Hepatocyte (in vitro differentiated cells): ENCODE measurements around the gene STPG4. TPM values are rescaled to one million over a fixed set of nuclear protein-coding genes. Genes with fewer than 3 reads are reported as not detected.

Source experiments
- DNase-seq: peaks from one replicate; pipeline ENCODE4 v3.0.0-alpha.2; 2016; ENCODE audit warnings: low spot score
- H2AFZ ChIP-seq: fragments of 200-600 bp; sonication (generic); 2 replicates; pipeline ENCODE4 v1.6.0; 2016; ENCODE audit warnings: antibody characterized with exemption, mild to moderate bottlenecking
- H3K27ac ChIP-seq: fragments of 200-600 bp; sonication (generic); 2 replicates; pipeline ENCODE4 v1.5.1; 2016; ENCODE audit warnings: mild to moderate bottlenecking
- H3K27me3 ChIP-seq: fragments of 200-600 bp; sonication (generic); 2 replicates; pipeline ENCODE4 v1.6.1; 2016
- H3K36me3 ChIP-seq: fragments of 200-600 bp; sonication (generic); replicated peaks from 2 replicates; pipeline ENCODE4 v1.5.1; 2016; ENCODE audit warnings: low read depth; ENCODE audit not compliant: insufficient read depth
- H3K4me1 ChIP-seq: fragments of 200-600 bp; sonication (generic); 2 replicates; pipeline ENCODE4 v1.5.1; 2016; ENCODE audit warnings: mild to moderate bottlenecking, moderate library complexity; ENCODE audit not compliant: insufficient read depth
- H3K4me2 ChIP-seq: fragments of 200-600 bp; sonication (generic); 2 replicates; pipeline ENCODE4 v1.6.0; 2016
- H3K4me3 ChIP-seq: fragments of 200-600 bp; sonication (generic); 2 replicates; pipeline ENCODE4 v1.5.1; 2016; ENCODE audit warnings: mild to moderate bottlenecking
- H3K79me2 ChIP-seq: fragments of 200-600 bp; sonication (generic); 2 replicates; pipeline ENCODE4 v1.6.0; 2017; ENCODE audit warnings: mild to moderate bottlenecking
- H3K9me2 ChIP-seq: fragments of 200-600 bp; sonication (generic); replicated peaks from 2 replicates; pipeline ENCODE4 v1.6.0; 2017; ENCODE audit warnings: mild to moderate bottlenecking; ENCODE audit not compliant: insufficient read depth
- H3K9me3 ChIP-seq: fragments of 200-600 bp; sonication (generic); 2 replicates; pipeline ENCODE4 v1.5.1; 2016; ENCODE audit warnings: low read depth, mild to moderate bottlenecking
- H4K20me1 ChIP-seq: fragments of 200-600 bp; sonication (generic); 2 replicates; pipeline ENCODE4 v1.6.0; 2016; ENCODE audit warnings: mild to moderate bottlenecking; ENCODE audit not compliant: insufficient read depth, poor library complexity, severe bottlenecking
- EZH2 ChIP-seq: fragments of 200-600 bp; sonication (generic); IDR thresholded peaks from 2 replicates; pipeline ENCODE4 v1.6.1; 2016; ENCODE audit warnings: antibody characterized with exemption, mild to moderate bottlenecking, borderline replicate concordance
- EZH2phosphoT487 ChIP-seq: fragments of 200-600 bp; sonication (generic); IDR thresholded peaks from one replicate; pipeline ENCODE4 v1.6.1; 2018; ENCODE audit warnings: antibody characterized with exemption, mild to moderate bottlenecking, low read depth, moderate library complexity; ENCODE audit not compliant: unreplicated experiment, severe bottlenecking
- WGBS: methylation state at CpG from one replicate; pipeline ENCODE4 v1.1.6; 2016; ENCODE audit warnings: low lambda C conversion rate; ENCODE audit errors: missing lambda C conversion rate; 5-methylcytosine and 5-hydroxymethylcytosine counted together
- polyA plus RNA-seq: library from polyadenylated mRNA; unstranded; fragments of >200 nt; fragmentation: Nextera tagmentation; extraction: Ambion mirVana; gene quantifications from 2 replicates; pipeline ENCODE4 v1.2.1, GENCODE V29; 2016
- total RNA-seq: library from RNA; depleted of rRNA; stranded (reverse); fragments of >200 nt; gene quantifications from 2 replicates; pipeline ENCODE4 v1.2.3, GENCODE V29; 2014
- TF ChIP-seq, protein P1 (sequence below): fragments of 200-600 bp; sonication (generic); IDR thresholded peaks from 2 replicates; pipeline ENCODE4 v1.5.1; 2016; ENCODE audit warnings: antibody characterized with exemption, mild to moderate bottlenecking; ENCODE audit not compliant: poor library complexity

STPG4 gene
- total and polyA plus RNA-seq, 2 experiments from 2014 or later, result 0.19 TPM; not detected in 1

DNA sequence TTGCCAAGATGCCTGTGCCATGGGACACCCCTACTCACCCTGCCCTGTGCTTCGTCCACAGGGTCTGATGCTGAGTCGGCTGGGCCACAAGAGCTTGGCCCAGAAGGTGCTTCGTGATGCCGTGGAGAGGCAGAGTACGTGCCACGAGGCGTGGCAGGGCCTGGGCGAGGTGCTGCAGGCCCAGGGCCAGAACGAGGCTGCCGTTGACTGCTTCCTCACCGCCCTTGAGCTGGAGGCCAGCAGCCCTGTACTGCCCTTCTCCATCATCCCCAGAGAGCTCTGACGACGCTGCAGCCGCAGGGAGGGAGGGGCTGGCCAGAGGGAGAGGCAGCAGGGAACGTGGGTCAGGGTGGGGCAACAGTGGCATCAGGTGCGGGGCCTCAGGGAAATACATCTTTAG is 81.5 kb downstream of the STPG4 start:
- Histone ChIP-seq H3K9me2 (no peaks in the 10 kb centered on the region), H3K9me3 (no peaks in the 10 kb centered on the region), H2AFZ (no peak overlapping the region), H3K79me2 (no peaks in the 10 kb centered on the region), H3K4me3 (no peak overlapping the region), H3K27me3 (no peaks in the 10 kb centered on the region), H3K27ac (no peak overlapping the region), H4K20me1 (no peaks in the 10 kb centered on the region), H3K36me3 (no peaks in the 10 kb centered on the region), H3K4me1 (peaks cover 32% of the 10 kb centered on the region), H3K4me2 (no peak overlapping the region)
- 95% methylated on average over 16 of the region's 16 CpGs for WGBS
- no peak for TF ChIP-seq EZH2
- TF ChIP-seq, protein P1, sequence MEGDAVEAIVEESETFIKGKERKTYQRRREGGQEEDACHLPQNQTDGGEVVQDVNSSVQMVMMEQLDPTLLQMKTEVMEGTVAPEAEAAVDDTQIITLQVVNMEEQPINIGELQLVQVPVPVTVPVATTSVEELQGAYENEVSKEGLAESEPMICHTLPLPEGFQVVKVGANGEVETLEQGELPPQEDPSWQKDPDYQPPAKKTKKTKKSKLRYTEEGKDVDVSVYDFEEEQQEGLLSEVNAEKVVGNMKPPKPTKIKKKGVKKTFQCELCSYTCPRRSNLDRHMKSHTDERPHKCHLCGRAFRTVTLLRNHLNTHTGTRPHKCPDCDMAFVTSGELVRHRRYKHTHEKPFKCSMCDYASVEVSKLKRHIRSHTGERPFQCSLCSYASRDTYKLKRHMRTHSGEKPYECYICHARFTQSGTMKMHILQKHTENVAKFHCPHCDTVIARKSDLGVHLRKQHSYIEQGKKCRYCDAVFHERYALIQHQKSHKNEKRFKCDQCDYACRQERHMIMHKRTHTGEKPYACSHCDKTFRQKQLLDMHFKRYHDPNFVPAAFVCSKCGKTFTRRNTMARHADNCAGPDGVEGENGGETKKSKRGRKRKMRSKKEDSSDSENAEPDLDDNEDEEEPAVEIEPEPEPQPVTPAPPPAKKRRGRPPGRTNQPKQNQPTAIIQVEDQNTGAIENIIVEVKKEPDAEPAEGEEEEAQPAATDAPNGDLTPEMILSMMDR, result no peak
- no peak for TF ChIP-seq EZH2phosphoT487
- DNase-seq, result no peak

- Histone ChIP-seq H3K4me2 (no peak overlapping the region), H3K4me3 (no peak overlapping the region), H3K9me3 (no peaks in the 10 kb centered on the region), H3K4me1 (peaks cover 28% of the 10 kb centered on the region), H3K9me2 (no peaks in the 10 kb centered on the region), H3K27ac (no peak overlapping the region), H4K20me1 (no peaks in the 10 kb centered on the region), H3K36me3 (no peaks in the 10 kb centered on the region), H2AFZ (no peak overlapping the region), H3K27me3 (no peaks in the 10 kb centered on the region), H3K79me2 (no peaks in the 10 kb centered on the region)
- TF ChIP-seq EZH2 (no peak), EZH2phosphoT487 (no peak)
- TF ChIP-seq, protein P1, result no peak
- WGBS, result 89% methylated on average over 9 of the region's 9 CpGs
- DNase-seq, result no peak
These were observed 81.9 kb downstream of the STPG4 start for GRCh38 chr2:47073217-47073616.

- TF ChIP-seq, protein P1, result no peak
- TF ChIP-seq EZH2 (no peak), EZH2phosphoT487 (no peak)
- H3K36me3 ChIP-seq, result no peaks in the 10 kb centered on the region
- 80% methylated on average over 9 of the region's 9 CpGs for WGBS
- no peaks in the 10 kb centered on the region for H3K27me3 ChIP-seq
- no peak overlapping the region for H2AFZ ChIP-seq
- H3K79me2 ChIP-seq, result no peaks in the 10 kb centered on the region
- H3K4me3 ChIP-seq, result no peak overlapping the region
- H4K20me1 ChIP-seq, result no peaks in the 10 kb centered on the region
- no peak for DNase-seq
- H3K27ac ChIP-seq, result no peak overlapping the region
- no peaks in the 10 kb centered on the region for H3K9me3 ChIP-seq
- H3K4me2 ChIP-seq, result no peak overlapping the region
- H3K4me1 ChIP-seq, result peaks cover 28% of the 10 kb centered on the region
- H3K9me2 ChIP-seq, result no peaks in the 10 kb centered on the region
These were observed 82.3 kb downstream of the STPG4 start for GRCh38 chr2:47072728-47073191.
